ENCODE measurements around the gene ANK3.

DNA sequence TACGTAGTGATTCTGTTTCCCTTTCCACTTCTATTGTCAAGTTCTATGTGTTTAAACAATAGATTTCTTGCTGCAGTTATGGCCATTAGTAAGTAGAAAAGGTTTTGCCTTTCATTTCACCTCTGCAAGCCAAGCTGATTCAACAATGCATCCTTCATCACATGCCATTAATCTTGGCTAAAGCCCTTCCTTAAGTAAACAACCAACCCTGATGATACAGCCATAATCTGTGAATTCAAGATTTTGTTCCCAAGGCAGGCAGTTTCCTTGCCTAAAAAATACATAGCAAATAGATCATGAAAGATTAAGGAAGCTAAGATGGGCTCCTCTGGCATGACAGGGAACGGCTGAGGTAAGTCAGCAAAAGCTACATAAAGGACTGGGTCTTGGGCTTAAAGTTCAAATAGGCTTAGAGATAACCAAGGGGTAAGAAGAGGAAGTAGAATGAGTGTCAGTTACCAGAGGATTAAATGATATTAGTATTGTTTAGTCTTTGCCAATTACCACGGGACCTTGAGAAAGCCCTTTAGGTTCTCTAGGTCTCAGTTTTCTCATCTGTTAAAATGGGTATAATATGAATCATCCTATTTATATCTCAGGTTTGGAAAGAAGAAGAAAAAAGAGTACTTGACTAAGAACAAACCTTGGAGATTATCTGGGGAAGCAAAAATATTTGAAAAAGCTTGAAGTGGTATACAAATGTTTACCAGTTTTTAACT is 35.9 kb upstream of the ANK3 start:
- TF ChIP-seq CTCF (IDR thresholded peaks at IDR 0.05; ENCODE audit: poor library complexity) (no peak), EZH2 (IDR thresholded peaks at IDR 0.05; ENCODE audit: borderline replicate concordance) (no peak), EZH2phosphoT487 (IDR thresholded peaks at IDR 0.05; ENCODE audit: low read depth, severe bottlenecking, unreplicated experiment) (no peak)
